GM19238 (cell line): ENCODE measurements around the gene USP14.
"Not testable (repeated sequence)": the region's sequence is repeated elsewhere in the genome, so short reads cannot be mapped to it uniquely, and the experiment has no call there.

Experiments
- DNase-seq: peaks from one replicate; pipeline ENCODE4 v3.0.0; 2011; ENCODE audit warnings: low spot score; ENCODE audit not compliant: insufficient read length

Gene USP14

GRCh38 chr18:158128-159036 is at the start of gene USP14:
Gene USP14, plus strand, starts transcription at chr18:158557. Its CDS starts 142 bp downstream, at chr18:158699.
- DNase-seq = peak; percentile 95

GRCh38 chr18:108665-109063 is 49.7 kb upstream of the USP14 start:
- not testable (repeated sequence) for DNase-seq

DNA sequence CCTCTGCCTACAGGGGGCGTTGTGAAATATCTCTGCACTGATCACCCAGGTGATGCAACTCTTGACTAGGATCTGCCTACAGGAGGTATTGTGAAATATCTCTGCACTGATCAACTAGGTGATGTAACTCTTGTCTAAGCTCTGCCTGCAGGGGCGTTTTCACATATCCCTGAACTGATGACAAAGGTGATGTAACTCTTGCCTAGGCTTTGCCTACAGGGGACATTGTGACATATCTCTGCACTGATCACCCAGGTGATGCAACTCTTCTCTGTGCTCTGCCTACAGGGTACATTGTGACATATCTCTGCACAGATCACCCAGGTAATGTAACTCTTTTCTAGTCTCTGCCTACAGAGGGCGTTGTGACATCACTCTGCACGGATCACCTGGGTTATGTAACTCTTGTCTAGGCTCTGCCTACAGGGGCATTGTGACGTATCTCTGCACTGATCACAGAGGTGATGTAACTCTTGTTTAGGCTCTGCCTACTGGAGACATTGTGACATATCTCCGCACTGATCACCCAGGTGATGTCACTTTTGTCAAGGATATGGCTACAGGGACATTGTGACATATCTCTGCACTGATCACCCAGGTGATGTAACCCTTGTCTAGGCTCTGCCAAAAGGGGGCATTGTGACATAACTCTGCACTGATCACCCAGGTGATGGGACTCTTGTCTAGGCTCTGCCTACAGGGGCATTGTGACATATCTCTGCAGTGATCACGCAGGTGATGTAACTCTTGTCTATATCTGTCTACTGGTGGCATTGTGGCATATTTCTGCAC is 49.0 kb upstream of the USP14 start:
- DNase-seq = not testable (repeated sequence)

DNA sequence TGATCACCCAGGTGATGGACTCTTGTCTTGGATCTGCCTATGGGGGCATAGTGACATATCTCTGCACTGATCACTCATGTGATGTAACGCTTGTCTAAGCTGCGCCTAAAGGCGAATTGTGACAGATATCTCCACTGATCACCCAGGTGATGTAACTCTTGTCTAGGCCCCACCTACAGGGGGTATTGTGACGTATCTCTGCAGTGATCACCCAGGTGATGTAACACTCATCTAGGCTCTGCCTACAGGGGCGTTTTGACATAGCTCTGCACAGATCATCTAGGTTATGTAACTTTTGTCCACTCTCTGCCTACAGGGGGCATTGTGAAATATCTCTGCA is 48.5 kb upstream of the USP14 start:
- DNase-seq = not testable (repeated sequence)

GRCh38 chr18:110351-111201 is 47.8 kb upstream of the USP14 start:
- DNase-seq = not testable (repeated sequence)

DNA sequence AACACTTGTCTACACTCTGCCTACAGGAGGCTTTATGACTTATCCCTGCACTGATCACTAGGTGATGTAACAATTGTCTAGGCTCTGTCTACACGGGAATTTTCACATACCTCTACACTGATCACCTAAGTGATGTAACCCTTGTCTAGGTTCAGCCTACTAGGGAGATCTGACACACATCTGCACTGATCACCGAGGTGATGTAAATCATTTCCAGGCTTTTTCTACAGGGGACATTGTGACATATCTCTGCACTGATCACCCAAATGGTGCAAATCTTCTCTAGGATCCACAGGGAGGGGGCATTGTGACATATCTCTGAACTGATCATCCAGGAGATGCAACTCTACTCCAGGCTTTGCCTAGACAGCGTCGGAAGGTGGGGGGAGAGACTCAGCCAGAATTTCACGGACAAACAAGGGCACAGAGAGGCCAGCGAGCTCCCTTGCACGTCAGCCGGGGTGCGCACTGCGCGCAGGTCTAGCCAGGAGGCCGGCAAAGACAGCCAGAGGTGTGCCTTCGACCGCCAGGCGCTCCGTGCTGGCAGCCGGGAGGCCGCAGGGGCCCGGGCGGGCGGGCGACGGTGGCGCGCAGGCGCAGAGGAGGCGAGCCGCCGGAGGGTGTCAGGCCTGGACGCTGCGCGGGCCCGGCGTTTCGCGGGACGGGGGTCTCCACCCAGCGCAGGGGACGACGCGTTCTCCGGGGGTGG is 46.9 kb upstream of the USP14 start:
- DNase-seq = peak; percentile 60

GRCh38 chr18:112015-112733 is 46.2 kb upstream of the USP14 start:
- not testable (repeated sequence) for DNase-seq

- DNase-seq = not testable (repeated sequence)
Measured at GRCh38 chr18:120539-121260, 37.7 kb upstream of the USP14 start.

DNA sequence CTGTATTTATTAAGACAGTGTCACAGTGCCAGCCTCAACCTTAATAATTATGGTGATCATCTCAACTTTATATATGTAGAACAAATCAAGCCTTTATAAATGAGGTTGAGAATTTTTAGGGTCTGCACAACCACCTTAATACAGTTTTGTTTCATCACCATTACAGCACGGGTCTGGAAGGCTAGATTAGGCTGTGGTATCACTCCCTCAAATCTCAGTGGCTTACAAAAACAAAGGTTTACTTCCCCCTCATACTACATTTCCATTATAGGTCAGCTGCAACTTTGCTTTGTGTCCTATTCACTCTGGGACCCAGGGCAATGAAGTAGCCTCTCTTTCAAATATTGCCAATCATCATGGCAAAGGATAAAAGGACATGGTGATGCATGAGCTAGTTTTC is 23.3 kb upstream of the USP14 start:
- DNase-seq = no peak

DNA sequence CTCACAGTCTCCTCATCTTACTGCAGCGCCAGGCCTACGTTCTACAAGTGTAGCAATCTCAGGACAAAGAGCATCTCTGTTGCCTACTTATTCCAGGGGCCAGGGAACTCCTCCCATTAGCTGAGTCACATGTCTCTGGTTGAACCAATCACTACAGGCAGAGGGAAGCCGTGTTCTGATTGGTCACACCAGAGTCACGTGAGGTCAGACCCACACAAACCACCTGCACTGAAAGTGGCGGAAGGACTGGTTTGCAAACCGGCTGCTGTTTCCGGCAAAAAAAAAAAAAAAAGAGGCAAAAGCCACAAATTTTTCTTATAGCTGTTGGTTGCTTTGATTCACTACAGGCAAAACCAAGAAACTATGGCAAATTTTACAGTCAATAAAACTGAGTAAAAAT is 21.9 kb upstream of the USP14 start:
- DNase-seq = peak; percentile 3

GRCh38 chr18:137327-137726 is 21.0 kb upstream of the USP14 start:
- no peak for DNase-seq

DNA sequence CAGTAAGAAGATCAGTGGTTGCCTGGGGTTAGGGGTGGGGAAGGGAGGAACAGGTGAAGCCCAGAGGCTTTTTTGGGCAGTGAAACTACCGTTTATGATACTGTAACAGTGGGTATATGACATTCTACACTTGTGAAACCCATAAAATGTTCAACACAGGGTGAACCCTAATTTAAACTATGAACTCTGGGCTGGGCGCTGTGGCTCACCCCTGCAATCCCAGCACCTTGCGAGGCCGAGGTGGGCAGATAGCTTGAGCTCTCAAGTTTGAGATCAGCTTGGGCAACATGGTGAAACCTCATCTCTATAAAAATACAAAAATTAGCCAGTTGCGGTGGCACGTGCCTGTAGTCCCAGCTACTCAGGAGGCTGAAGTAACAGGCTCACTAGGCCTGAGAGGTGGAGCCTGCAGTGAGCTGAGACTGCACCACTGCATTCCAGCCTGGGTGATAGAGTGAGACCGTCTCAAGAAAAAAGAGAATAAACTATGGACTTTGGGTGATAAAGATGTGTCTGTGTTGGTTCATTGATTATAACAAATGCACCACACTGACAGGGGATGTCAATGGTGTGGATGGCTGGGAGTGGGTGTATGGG is 17.6 kb upstream of the USP14 start:
- DNase-seq = no peak

- not testable (repeated sequence) for DNase-seq
Measured at GRCh38 chr18:142624-143296, 15.6 kb upstream of the USP14 start.

- no peak for DNase-seq
Measured at GRCh38 chr18:148841-149240, 9.5 kb upstream of the USP14 start.

DNA sequence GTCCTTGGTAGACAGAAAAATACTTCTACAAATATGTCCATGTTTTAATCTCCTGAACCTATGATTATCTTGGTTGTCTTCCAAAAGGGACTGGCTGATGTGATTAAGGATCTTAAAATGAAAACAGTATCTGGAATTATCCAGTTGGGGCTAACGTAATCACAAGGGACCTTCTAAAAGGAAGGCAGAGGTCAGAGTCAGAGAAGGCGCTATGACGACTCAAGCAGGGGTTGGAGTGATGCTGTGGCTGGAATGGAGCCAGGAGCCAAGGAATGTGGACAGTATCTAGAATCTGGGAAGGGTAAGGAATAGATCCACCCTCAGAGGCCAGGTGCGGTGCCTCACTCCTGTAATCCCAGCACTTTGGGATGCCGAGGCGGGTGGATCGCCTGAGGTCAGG is 4.2 kb upstream of the USP14 start:
- no peak for DNase-seq

DNA sequence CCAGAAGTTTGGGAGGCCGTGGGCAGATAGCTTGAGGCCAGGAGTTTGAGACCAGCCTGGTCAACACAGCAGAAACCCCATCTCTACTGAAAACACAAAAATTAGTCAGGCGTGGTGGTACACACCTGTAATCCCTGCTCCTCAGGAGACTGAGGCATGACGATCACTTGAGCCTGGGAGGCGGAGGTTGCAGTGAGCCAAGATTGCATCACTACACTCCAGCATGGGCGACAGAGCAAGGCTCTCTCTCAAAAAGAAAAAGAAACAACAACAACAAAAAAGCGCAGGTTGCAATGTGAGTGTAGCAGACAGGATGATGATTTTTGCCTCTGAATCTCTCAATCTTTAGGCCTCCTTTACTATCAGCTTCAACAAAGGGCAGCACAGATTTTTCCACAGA is 2.7 kb upstream of the USP14 start:
- no peak for DNase-seq

DNA sequence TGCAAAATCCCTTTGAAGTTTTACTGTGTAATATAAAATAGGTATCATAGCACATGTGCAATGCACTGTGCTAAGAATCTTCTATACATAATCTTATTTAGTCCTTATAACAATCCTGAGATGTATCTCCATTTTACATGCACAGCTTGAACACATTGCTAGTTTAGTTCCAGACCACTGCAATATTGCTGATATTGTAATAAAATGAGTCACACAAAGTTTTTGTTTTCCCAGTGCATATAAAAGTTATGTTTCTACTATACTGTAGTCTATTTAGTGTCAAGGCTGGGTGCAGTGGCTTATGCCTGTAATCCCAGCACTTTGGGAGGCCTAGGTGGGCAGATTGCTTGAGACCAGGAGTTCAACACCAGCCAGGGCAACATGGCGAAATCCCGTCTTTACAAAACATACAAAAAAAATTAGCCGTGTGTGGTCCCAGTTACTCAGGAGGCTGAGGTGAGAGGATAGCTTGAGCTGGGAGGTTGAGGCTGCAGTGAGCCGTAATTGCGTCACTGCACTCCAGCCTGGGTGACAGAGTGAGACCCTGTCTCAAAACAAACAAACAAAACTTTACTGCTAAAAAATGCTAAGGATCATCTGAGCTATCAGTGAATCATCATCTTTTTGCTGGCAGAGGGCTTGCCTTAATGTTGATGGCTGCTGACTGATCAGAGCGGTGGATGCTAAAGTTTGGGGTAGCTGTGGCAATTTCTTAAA is 1.7 kb upstream of the USP14 start:
- DNase-seq = no peak
